K562 (cell line): ENCODE data around the gene OR8B12. TPM values are rescaled to one million over a fixed set of nuclear protein-coding genes. Genes with fewer than 3 reads are reported as not detected.

ENCODE experiments used
- ATAC-seq: fragments of 200-7000 bp; cut with Tn5 transposase; 3 replicates; pipeline ENCODE4 v1.9.1; 2020; ENCODE audit warnings: moderate library complexity
- BruUV-seq: library from RNA; stranded (reverse); fragments of 400-500 nt; replicated peaks from 2 replicates; lab custom pipeline; 2021; lab: Mats Ljungman, UMichigan
- CTCF ChIA-PET: fragments of 300-600 bp; formaldehyde crosslinking; extraction: SDS; loops from one replicate; lab custom pipeline; 2021; ENCODE audit warnings: low intra/inter-chr PET ratio; lab: Yijun Ruan, JAX
- POLR2A ChIA-PET: fragments of 300-600, 350-650 bp; sonication (Branson Sonifier 250); formaldehyde crosslinking; extraction: SDS; loops from one replicate; lab custom pipeline; 2021; ENCODE audit warnings: antibody characterized with exemption, inconsistent platforms; lab: Yijun Ruan, JAX
- DNase-seq, 4 experiments: peaks; one replicate each; pipeline versions ENCODE4 v3.0.0 to v3.0.0-alpha.2; 2011 to 2018; ENCODE audit warnings: low spot score in 3 of 4, mixed read lengths in 3 of 4; ENCODE audit errors: extremely low read depth in 1 of 4
- FAIRE-seq: peaks from 2 replicates; lab custom pipeline; 2011; peaks lifted over from hg19 to GRCh38; lab: Jason Lieb, UNC
- H2AFZ ChIP-seq: 2 replicates; pipeline ENCODE4 v1.6.0; 2011; ENCODE audit warnings: low read depth, low read length, control low read depth, inconsistent platforms
- H3K27ac ChIP-seq: fragments of 200-600 bp; 3 replicates; pipeline ENCODE4 v1.8.0; 2011; ENCODE audit warnings: low read depth, mild to moderate bottlenecking, control low read depth, inconsistent platforms, low read length, moderate library complexity, mixed read lengths; ENCODE audit errors: extremely low read depth
- H3K27me3 ChIP-seq, 2 experiments: fragments of 300-600 bp in 1 of 2; 2 replicates in 1 of 2; 3 replicates in 1 of 2; pipeline versions ENCODE4 v1.6.0 to v1.8.0; 2011; ENCODE audit warnings: inconsistent platforms in 2 of 2, low read length in 2 of 2, mild to moderate bottlenecking in 1 of 2, mixed read lengths in 1 of 2, moderate library complexity in 1 of 2; ENCODE audit not compliant: control insufficient read depth in 2 of 2, insufficient read depth in 2 of 2
- H3K36me3 ChIP-seq: fragments of 300-600 bp; 3 replicates; pipeline ENCODE4 v1.8.0; 2011; ENCODE audit warnings: mild to moderate bottlenecking, low read length, inconsistent platforms; ENCODE audit not compliant: control insufficient read depth, insufficient read depth
- H3K4me1 ChIP-seq, 2 experiments: fragments of 200-600 bp in 1 of 2; replicated peaks in 1 of 2; 2 replicates in 1 of 2; 3 replicates in 1 of 2; pipeline versions ENCODE4 v1.5.1 to v1.8.0; 2011; ENCODE audit warnings: inconsistent platforms in 2 of 2, low read length in 2 of 2, mild to moderate bottlenecking in 1 of 2, mixed read lengths in 1 of 2, moderate library complexity in 1 of 2; ENCODE audit not compliant: control insufficient read depth in 2 of 2, insufficient read depth in 2 of 2
- H3K4me2 ChIP-seq: 2 replicates; pipeline ENCODE4 v1.6.1; 2011; ENCODE audit warnings: low read length, control low read depth, inconsistent platforms, mixed read lengths; ENCODE audit not compliant: insufficient read depth
- H3K4me3 ChIP-seq: fragments of 200-600 bp; sonication (generic), shearing (Covaris generic); 2 replicates; pipeline ENCODE4 v1.5.1; 2016; ENCODE audit warnings: control low read depth, inconsistent platforms
- H3K79me2 ChIP-seq: fragments of 200-600 bp; 3 replicates; pipeline ENCODE4 v1.8.0; 2011; ENCODE audit warnings: low read length, inconsistent platforms; ENCODE audit not compliant: control insufficient read depth, insufficient read depth
- H3K9ac ChIP-seq, 2 experiments: 2 replicates each; pipeline versions ENCODE4 v1.6.0 to v1.6.1; 2011; ENCODE audit warnings: low read depth in 2 of 2, low read length in 2 of 2, control low read depth in 1 of 2, inconsistent platforms in 1 of 2, mild to moderate bottlenecking in 1 of 2, mixed read lengths in 1 of 2; ENCODE audit not compliant: insufficient read depth in 1 of 2
- H3K9me1 ChIP-seq: one replicate; pipeline ENCODE4 v1.6.0; 2011; ENCODE audit warnings: inconsistent platforms, mild to moderate bottlenecking, low read length, moderate library complexity; ENCODE audit not compliant: control insufficient read depth, insufficient read depth
- H3K9me3 ChIP-seq: replicated peaks from 2 replicates; pipeline ENCODE4 v1.5.1; 2011; ENCODE audit warnings: low read depth, low read length, inconsistent platforms; ENCODE audit not compliant: control insufficient read depth, insufficient read depth
- H4K20me1 ChIP-seq: replicated peaks from 2 replicates; pipeline ENCODE4 v1.6.1; 2011; ENCODE audit warnings: low read length, inconsistent platforms, mixed read lengths; ENCODE audit not compliant: control insufficient read depth, insufficient read depth
- BACH1 ChIP-seq: fragments of 200-800 bp; sonication (Bioruptor generic); IDR thresholded peaks from 2 replicates; pipeline ENCODE4 v1.6.1; 2016; ENCODE audit warnings: missing genetic modification characterization, missing compliant biosample characterization
- BRCA1 ChIP-seq, 2 experiments: fragments of 450-650 bp in 1 of 2; sonication (generic) in 1 of 2; formaldehyde crosslinking in 1 of 2; IDR thresholded peaks; 2 replicates each; pipeline versions ENCODE4 v1.5.0 to v1.6.1; 2017 to 2020; ENCODE audit warnings: mild to moderate bottlenecking in 1 of 2, missing genetic modification reagents in 1 of 2
- C11orf30 ChIP-seq: fragments of 450-650 bp; IDR thresholded peaks from 2 replicates; pipeline ENCODE4 v1.6.1; 2016; ENCODE audit warnings: low read depth, mild to moderate bottlenecking
- CAMTA2 ChIP-seq: fragments of 250-450 bp; sonication (Bioruptor Pico); conservative IDR thresholded peaks from 2 replicates; pipeline ENCODE4 v1.5.1; 2022
- CTBP1 ChIP-seq: fragments of 450-650 bp; IDR thresholded peaks from 2 replicates; pipeline ENCODE4 v1.6.1; 2016; ENCODE audit warnings: borderline replicate concordance
- FIP1L1 ChIP-seq: fragments of 200-400 bp; formaldehyde crosslinking; IDR thresholded peaks from 2 replicates; pipeline ENCODE4 v1.6.1; 2018; ENCODE audit warnings: mild to moderate bottlenecking, low read depth, low read length; ENCODE audit not compliant: poor library complexity, severe bottlenecking
- HDAC6 ChIP-seq: IDR thresholded peaks from 2 replicates; pipeline ENCODE4 v1.6.1; 2012; ENCODE audit warnings: low read depth, mild to moderate bottlenecking, control low read depth, inconsistent platforms, low read length, moderate library complexity
- JUND ChIP-seq, 2 experiments: IDR thresholded peaks; 2 replicates in 1 of 2; 3 replicates in 1 of 2; pipeline ENCODE4 v1.6.1; 2011; ENCODE audit warnings: borderline replicate concordance in 2 of 2, low read depth in 2 of 2, low read length in 2 of 2, improper control_type of control experiment in 1 of 2, missing biosample characterization in 1 of 2, missing genetic modification characterization in 1 of 2, missing genetic modification reagents in 1 of 2
- MAFG ChIP-seq: fragments of 450-650 bp; conservative IDR thresholded peaks from 2 replicates; pipeline ENCODE4 v1.6.1; 2016; ENCODE audit warnings: missing genetic modification characterization, missing compliant biosample characterization
- MAFK ChIP-seq: IDR thresholded peaks from 2 replicates; pipeline ENCODE4 v1.6.1; 2011; ENCODE audit warnings: low read length, improper control_type of control experiment
- NFE2 ChIP-seq: IDR thresholded peaks from 2 replicates; pipeline ENCODE4 v1.6.1; 2014; ENCODE audit warnings: antibody characterized with exemption, low read depth
- NFE2L1 ChIP-seq: fragments of 450-650 bp; IDR thresholded peaks from 2 replicates; pipeline ENCODE4 v1.6.1; 2016; ENCODE audit warnings: missing genetic modification characterization, low read depth, mild to moderate bottlenecking, missing compliant biosample characterization, moderate library complexity, borderline replicate concordance
- NFIX ChIP-seq: fragments of 250-450 bp; sonication (Bioruptor Pico); IDR thresholded peaks from 2 replicates; pipeline ENCODE4 v1.4.0; 2020; ENCODE audit warnings: low read depth, mild to moderate bottlenecking, moderate library complexity
- PBX2 ChIP-seq, 2 experiments: IDR thresholded peaks in 1 of 2; conservative IDR thresholded peaks in 1 of 2; 2 replicates each; pipeline ENCODE4 v1.6.1; 2016; ENCODE audit warnings: low read depth in 2 of 2, mild to moderate bottlenecking in 1 of 2, missing compliant biosample characterization in 1 of 2, missing genetic modification characterization in 1 of 2, moderate library complexity in 1 of 2
- PKNOX1 ChIP-seq: fragments of 450-650 bp; IDR thresholded peaks from 2 replicates; pipeline ENCODE4 v1.6.1; 2016
- RBM22 ChIP-seq: fragments of 200-400 bp; formaldehyde crosslinking; IDR thresholded peaks from 2 replicates; pipeline ENCODE4 v1.6.1; 2018; ENCODE audit warnings: low read length, low read depth; ENCODE audit not compliant: poor library complexity, severe bottlenecking
- RCOR1 ChIP-seq, 2 experiments: IDR thresholded peaks; 2 replicates each; pipeline ENCODE4 v1.6.1; 2012; ENCODE audit warnings: low read depth in 2 of 2, low read length in 2 of 2, borderline replicate concordance in 1 of 2, improper control_type of control experiment in 1 of 2
- ZNF232 ChIP-seq: sonication (generic); formaldehyde crosslinking; IDR thresholded peaks from 2 replicates; pipeline ENCODE4 v1.8.0; 2022; ENCODE audit warnings: mild to moderate bottlenecking, missing genetic modification reagents
- ZNF316 ChIP-seq: fragments of 450-650 bp; IDR thresholded peaks from 2 replicates; pipeline ENCODE4 v1.6.1; 2016
- WGBS: fragments of 100-300 bp; shearing (Covaris generic); methylation state at CpG from one replicate; pipeline ENCODE4 v1.1.6; 2016; ENCODE audit warnings: low coverage, mixed read lengths; ENCODE audit not compliant: insufficient coverage; ENCODE audit errors: missing lambda C conversion rate; 5-methylcytosine and 5-hydroxymethylcytosine counted together
- in situ Hi-C: fragments of 300-500 bp; cut with MboI; formaldehyde crosslinking; loops from 4 replicates; pipeline ENCODE4 v1.15.0; 2018; ENCODE audit warnings: inconsistent platforms, mixed read lengths
- intact Hi-C: fragments of 100-400 bp; cut with micrococcal nuclease; formaldehyde crosslinking; loops from 2 replicates; pipeline ENCODE4 v1.14.2; 2022
- polyA plus RNA-seq, 8 experiments: library from polyadenylated mRNA; depleted of rRNA in 4 of 8; stranded (reverse) in 5 of 8; unstranded in 3 of 8; fragments of >200 nt; fragmentation: Nextera tagmentation in 2 of 8; fragmentation: Illumina TruSeq in 1 of 8; extraction: Ambion mirVana in 2 of 8; extraction: Trizol in 1 of 8; gene quantifications; 2 replicates each; pipeline versions ENCODE4 v1.2.1 to v1.2.3, GENCODE V29; 2011 to 2014; ENCODE audit warnings: inconsistent platforms in 1 of 8, missing spikeins in 1 of 8
- total RNA-seq, 7 experiments: library from RNA; depleted of rRNA in 6 of 7; stranded (reverse); fragments of >200 nt in 6 of 7; fragmentation: Illumina TruSeq in 2 of 7; extraction: Trizol in 2 of 7; gene quantifications; 2 replicates each; pipeline versions ENCODE4 v1.2.1 to v1.2.3, GENCODE V29; 2011 to 2021; ENCODE audit warnings: low replicate concordance in 1 of 7

Gene OR8B12
- total and polyA plus RNA-seq, 9 of the 15 experiments (the other 6 are each of a cell fraction or from before 2014, with no cell fraction given) = 0.06 TPM; not detected in 8

- no peaks in the 10 kb centered on the region for H3K79me2 ChIP-seq
- ATAC-seq (peak; percentile 58), DNase-seq (no peak), FAIRE-seq (peak; percentile 26)
- H3K36me3 ChIP-seq = no peaks in the 10 kb centered on the region
- H3K9ac ChIP-seq = no peak overlapping the region
- H2AFZ ChIP-seq = no peak overlapping the region; the same call in 1 of the 2 replicates
- no peaks in the 10 kb centered on the region for H3K9me3 ChIP-seq
- H3K4me2 ChIP-seq = no peak overlapping the region
- no peaks in the 10 kb centered on the region for H3K4me1 ChIP-seq
- H3K27me3 ChIP-seq = no peaks in the 10 kb centered on the region
- intact Hi-C loops = no loop called here
- 25% methylated on average over 6 of the region's 6 CpGs for WGBS
- no peaks in the 10 kb centered on the region for H3K9me1 ChIP-seq
- ChIA-PET CTCF (no interaction called here), POLR2A (no interaction called here)
- no TSS peak for BruUV-seq
- in situ Hi-C loops = no loop called here
- no peak overlapping the region for H3K27ac ChIP-seq
- TF ChIP-seq HDAC6 = no peak
- peak; percentile 84 for TF ChIP-seq NFE2
- peak; percentile 74 for TF ChIP-seq CTBP1
- peak; percentile 77 for TF ChIP-seq C11orf30
- peak; percentile 84 for TF ChIP-seq ZNF316
- peak; percentile 4; the same call in 1 of the 2 replicates for TF ChIP-seq PKNOX1
- TF ChIP-seq BACH1 (tag) = peak; percentile 80
- peak; percentile 65 for TF ChIP-seq MAFK
- peak; percentile 85 for TF ChIP-seq MAFG
- no peak for TF ChIP-seq ZNF232 (CRISPR knock-in tag)
- no peak for TF ChIP-seq FIP1L1
- TF ChIP-seq RBM22 = no peak
- TF ChIP-seq BRCA1 (IDR thresholded peaks at IDR 0.05) = no peak
- TF ChIP-seq BRCA1 (CRISPR knock-in tag; IDR thresholded peaks at IDR 0.05) = no peak
- TF ChIP-seq CAMTA2 (CRISPR knock-in tag) = no peak
- no peak for TF ChIP-seq PBX2 (CRISPR knock-in tag; IDR thresholded peaks at IDR 0.05; ENCODE audit: low read depth)
- 0 out of 2 replicates have a peak, but pooled peaks have one; percentile 11 for TF ChIP-seq PBX2 (tag; conservative IDR thresholded peaks at IDR 0.05; ENCODE audit: low read depth)
- peak; percentile 55; the same call in 1 of the 2 replicates for TF ChIP-seq NFE2L1 (tag)
- peak; percentile 17; the same call in 1 of the 2 replicates for TF ChIP-seq JUND (IDR thresholded peaks at IDR 0.05; ENCODE audit: borderline replicate concordance, low read depth, low read length)
- TF ChIP-seq JUND (tag; IDR thresholded peaks at IDR 0.05; ENCODE audit: borderline replicate concordance, low read depth, low read length) = no peak
- TF ChIP-seq NFIX (CRISPR knock-in tag) = no peak
- 0 out of 4 replicates have a peak, but pooled peaks of 1 of the 2 experiments have one; percentile 20 for TF ChIP-seq RCOR1 (IDR thresholded peaks at IDR 0.05; ENCODE audit: borderline replicate concordance in 1 of 2, low read depth in 2 of 2, low read length in 2 of 2)
- H3K4me3 ChIP-seq = no peak overlapping the region
- H4K20me1 ChIP-seq = no peaks in the 10 kb centered on the region
Measured at GRCh38 chr11:124543145-124543544, 309 bp downstream of the OR8B12 start.
